GM19395 (cell line): ENCODE results near the gene AP1M1.

ENCODE experiments used
- ATAC-seq: cut with Tn5 transposase; IDR thresholded peaks from one replicate; pipeline ENCODE4 v1.9.1; 2021; ENCODE audit warnings: mild to moderate bottlenecking, moderate library complexity; ENCODE audit not compliant: unreplicated experiment

Gene AP1M1

DNA sequence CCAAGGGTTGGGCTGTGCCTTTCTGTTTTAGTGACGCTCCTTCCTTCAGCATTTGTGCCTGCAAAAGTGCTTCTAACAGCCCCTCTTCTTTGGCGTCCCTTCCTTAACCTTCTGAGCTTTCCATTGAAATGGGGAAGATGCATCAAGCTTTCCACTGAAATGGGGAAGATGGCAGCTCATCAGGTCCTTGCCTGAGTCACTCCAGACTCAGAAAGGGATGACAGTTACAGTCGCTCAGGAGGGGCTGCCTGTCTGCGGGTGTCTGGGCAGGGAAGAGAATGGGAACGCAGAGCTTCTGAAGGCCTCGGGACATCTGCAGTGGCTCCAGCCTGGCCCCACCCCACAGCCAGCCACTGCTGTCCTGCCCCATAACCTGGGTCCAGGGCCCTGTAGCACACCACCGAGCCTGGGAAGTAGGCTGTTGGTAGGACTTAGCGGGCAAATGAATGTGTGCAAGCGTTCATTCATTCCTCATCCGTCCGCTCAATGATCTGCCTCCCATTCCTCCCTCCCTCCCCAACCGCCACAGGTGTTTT is 9.8 kb downstream of the AP1M1 start:
- ATAC-seq = no peak

DNA sequence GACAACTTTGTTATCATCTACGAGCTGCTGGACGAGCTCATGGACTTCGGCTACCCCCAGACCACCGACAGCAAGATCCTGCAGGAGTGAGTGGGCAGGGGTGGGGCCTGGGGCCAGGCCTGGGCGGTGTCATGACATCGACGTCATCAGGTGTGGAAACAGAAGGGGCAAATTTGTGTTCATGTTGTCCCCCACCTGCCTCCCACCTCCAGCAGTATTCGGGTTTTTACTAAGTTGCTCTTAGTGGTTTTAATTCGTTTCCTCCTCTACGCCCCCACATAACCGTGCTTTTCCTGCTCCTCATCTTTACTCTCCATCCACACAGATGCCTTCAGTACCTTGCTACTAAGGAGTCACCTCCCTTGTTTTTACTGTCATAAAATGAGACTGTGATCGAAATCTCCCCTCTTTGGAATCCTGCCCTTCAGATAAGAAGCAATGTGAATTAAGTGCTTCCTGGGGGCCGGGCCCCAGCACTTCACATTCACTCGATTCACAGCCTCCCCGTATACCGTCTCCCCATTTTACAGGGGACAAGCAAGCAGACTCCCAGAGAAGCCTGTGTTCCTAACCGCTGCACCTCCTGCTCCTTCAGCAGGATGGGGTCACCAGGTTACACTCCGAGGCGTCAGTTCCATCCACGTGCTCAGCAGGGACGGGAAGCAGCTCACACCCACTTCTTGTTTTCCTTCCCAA is 10.5 kb downstream of the AP1M1 start:
- ATAC-seq = no peak

DNA sequence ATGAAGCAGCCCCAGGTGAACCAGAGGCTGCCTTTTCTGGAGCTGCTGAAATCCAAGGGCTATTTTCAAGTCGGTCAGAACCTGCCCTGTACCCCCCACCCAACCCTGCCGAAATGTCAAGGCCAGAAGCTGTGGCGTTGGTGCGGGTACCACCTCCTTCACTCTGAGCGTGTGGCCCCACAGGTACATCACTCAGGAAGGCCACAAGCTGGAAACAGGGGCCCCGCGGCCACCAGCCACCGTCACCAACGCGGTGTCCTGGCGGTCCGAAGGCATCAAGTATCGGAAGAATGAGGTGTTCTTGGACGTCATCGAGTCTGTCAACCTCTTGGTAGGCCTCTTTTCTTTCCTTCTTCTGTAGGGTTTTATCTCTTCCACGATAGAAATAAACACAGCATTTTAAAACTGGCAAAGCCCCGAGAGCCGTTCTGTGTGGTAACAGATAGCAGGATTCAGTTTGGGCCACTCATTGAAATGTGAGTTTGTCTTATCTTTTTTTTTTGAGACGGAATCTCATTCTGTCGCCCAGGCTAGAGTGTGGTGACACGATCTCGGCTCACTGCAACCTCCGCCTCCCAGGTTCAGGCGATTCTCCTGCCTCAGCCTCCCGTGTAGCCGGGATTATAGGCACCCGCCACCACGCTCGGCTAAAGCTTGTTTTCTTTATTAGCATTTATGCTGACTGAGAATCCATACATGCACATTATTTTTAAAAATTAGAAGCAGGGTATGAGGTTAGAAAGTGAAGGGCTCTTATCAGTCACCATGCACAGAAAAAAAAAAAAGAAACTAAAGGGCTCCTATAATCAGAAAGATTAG is 11.3 kb downstream of the AP1M1 start:
- no peak for ATAC-seq

DNA sequence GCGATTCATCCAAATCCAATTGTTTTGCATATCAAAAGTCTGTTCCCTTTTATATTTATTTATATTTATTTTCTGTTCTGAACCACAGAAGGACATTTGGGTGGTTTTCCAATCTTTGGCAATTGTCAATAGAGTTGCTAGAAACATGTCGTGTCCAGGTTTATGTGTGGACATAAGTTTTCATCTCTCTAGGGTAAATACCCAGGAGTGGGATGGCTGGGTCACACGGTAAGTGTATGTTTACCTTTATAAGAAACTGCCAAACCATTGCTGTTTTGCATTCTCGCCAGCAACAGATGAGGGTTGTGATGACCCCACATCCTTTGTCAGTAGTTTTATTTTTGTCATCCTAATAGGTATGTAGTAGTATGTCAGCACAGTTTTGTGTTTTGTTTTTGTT is 12.5 kb downstream of the AP1M1 start:
- no peak for ATAC-seq

DNA sequence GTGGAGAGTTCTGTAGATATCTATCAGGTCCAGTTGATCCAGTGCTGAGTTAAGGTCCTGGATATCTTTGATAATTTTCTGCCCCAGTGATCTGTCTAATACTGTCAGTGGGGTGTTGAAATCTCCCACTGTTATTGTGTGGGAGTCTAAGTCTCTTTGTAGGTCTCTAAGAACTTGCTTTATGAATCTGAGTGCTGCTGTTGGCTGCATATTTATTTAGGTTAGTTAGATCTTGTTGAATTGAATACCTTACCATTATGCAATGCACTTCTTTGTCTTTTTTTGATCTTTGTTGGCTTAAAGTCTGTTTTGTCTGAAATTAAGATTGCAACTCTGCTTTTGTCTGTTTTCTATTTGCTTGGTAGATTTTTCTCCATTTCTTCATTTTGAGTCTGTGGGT is 15.4 kb downstream of the AP1M1 start:
- ATAC-seq = no peak

DNA sequence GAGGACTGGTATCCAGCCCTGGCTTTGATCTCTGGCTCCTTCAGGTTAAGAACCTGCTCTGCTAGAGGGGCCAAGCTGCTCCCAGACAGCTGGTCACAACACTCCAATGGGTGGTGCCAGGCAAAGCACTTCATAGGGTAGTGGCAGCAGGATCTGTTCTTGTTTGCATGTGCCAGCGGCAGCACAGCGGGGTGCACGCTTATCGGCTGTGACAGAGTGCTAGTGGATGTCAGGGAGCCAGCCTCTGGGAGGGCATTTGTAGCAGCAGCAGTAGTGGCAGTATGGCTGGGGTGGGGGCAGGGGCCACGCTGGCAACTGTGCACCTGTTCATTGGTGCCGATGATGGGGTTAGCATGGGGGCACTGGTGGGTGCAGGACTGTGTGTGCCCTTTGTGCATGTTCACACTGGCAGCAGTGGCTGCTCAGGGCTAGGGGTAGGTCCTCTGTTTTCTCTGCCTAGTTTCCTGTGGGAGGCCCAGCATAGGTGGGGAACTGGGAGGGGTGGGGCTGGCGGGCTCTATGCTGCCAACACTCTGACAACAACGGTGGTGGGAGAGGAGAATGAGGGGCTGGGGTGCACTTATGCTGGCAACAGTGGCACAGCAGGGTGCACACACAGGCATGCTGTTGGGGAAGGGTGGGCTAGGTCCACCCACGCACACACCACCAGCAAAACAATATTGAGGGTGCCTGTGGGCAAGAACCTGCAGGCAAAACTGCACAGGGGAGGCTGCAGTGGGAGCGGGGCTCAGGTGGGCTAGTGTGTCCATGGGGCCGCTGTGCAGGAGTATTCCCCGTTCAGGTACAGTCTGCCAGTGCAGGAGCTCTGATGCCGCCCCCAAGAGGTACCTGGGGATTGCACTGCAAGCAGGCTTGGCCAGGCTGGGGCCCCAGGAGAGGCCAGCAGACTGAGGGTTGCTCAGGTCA is 19.3 kb downstream of the AP1M1 start:
- ATAC-seq = no peak

DNA sequence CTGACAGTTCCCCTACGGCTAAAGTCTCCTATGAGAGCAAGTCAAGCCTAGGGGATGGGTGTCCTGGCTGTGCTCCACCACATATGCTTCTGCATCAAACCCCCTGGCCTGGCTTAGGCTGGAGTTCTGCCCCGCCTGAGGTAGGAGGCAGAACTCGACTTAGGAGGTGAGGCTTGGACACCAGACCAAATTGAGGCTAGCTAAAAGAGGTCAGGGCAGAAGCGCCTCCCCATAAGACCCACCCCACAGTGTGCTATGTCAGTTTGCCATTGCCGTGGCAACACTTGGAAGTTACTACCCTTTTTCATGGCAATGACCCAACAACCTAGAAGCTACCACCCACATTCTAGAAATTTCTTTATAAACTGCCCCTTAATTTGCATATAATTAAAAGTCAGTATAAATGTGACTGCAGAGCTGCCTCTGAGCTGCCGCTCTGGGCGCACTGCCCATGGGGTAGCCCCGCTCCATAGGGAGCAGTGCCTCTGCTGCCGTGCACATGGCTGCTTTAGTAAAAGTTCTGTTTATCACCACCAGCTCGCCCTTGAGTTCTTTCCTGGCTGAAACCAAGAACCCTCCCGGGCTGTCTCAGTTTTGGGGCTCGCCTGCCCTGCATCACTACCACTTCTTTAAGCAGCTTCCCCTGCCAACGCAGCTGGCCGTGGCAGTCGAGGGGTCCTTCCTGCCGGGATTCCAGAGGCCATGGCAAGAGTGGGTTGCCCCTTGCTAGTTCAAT is 20.2 kb downstream of the AP1M1 start:
- ATAC-seq = no peak

DNA sequence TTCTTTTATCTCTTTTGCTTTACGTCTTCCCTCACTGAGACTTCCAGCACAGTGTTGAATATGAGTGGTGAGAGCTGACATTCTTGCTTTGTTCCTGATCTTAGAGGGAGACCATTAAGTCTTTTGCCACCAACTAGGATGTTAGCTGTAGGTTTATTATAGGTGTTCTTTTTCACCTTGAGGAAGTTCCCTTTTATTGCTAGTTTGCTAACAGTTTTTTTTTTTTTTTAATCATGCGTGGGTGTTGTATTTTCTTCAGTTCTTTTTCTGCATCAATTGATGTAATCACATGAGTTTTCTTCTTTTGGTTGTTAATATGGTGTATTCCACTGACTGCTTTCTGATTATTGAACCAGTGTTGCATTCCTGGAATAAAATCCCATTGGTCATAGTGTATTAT is 21.1 kb downstream of the AP1M1 start:
- ATAC-seq = no peak

DNA sequence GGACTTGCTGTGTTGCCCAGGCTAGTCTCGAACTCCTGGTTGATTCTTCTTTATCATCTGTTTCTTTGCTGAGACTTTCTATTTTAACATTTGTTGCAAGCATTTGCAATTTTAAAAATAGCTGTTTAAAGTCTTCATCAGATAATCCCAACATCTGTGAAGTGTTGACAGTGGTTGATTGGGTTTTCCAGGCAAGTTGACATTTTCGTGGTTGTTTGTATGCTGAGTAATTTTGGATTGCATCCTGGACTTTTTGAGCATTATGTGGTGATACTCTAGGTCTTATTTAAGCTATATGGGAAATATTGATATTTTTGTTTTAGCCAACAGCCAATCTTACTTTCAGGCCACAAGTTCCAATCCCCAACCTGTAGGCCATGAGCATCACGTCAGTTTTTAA is 25.1 kb downstream of the AP1M1 start:
- no peak for ATAC-seq

DNA sequence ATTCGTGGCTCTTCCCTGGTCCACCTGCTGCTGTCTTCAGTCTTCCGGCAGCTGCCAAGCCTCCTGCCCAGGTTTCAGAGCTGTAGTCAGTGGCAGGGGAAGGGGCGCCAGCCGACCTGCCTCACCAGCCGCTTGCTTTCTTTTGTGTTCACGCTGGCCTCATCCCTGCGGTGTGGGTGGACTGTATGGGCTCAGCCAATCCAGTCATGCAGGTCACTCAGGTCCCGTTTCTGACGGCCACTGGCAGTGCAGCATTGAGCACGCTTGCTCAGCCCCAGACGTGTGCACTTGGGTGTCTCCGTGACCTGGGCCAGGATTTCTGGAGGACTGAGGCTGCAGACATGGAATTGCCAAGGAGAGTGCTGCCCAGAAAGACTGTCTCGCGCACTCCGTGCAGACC is 26.0 kb downstream of the AP1M1 start:
- no peak for ATAC-seq

DNA sequence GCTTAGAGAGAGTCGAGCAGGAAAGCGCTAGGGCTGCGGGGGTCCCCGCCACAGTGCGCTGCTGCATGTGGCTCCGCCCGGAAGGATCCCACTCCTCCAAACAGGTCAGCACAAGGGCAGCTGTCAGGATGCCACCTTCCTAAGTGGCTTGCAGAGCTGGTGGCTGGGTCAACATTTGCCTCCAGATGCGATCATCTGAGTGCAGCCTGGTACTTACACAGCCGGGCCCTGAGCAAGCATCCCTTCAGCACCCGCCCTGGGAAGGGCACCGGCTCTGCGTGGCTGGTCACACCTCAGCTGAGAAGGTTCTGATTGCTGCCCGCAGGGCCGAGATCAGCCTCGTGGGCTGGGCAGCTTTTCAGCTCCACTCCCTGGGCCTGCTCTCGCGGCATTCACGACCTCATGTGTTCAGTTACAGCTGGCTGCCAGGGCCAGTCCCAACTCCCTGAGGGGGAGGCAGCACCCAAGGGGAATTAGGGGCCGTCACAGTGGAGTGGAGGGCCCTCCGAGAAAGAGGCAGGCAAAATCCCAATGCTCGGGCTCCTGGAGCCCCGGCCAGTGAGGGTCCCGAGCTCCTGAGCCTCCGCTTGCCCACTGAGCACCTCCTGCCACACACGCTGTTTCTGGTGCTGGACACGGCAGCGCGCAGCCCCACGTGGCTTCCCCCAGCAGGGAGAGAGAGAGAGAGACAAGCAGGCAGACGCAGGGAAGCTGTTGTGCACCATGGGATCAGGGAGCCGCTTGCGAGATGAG is 26.8 kb downstream of the AP1M1 start:
- no peak for ATAC-seq

DNA sequence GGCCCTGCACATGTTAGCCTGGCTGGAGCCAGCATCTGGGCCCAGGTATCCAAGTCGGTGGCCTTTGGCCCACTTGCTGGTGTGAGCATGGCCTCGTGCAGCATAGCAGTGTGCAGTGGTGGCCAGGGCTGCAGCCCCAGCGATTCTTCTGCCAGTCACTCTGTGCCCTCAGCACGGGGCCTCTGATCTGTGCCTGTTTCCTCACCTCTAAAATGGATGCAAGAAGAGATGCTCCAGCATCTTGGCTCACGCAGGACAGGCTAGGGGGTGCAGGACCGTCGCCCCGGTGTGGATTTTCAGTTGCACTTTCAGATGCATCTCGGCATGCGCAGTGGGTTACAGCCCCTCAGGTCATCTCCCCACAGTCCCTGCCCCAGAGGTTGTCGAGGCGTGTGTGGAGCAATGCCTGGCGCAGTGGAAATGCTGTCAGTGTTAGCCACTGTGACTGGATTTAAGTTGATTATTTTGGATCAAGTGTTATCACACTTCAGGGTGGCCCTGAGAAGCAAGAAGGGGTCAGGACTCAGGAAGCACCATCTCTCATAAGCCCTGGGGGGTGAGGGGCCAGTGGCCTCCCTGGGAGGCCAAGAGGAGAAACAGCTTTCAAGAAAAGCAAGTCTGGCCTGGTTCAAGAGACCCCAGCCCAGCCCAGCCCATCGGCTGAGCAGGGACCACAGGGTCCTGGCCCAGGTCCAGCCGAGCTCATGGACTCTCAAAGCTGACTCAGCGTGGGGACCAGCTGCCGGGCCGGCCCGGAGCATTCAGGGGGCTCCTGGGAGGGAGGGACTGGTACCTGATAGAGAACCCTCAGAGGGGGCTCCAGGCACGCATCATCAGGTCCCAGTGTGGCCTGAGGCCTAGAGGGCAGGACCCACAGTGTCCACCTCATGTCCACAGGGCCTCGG is 27.8 kb downstream of the AP1M1 start:
- no peak for ATAC-seq

DNA sequence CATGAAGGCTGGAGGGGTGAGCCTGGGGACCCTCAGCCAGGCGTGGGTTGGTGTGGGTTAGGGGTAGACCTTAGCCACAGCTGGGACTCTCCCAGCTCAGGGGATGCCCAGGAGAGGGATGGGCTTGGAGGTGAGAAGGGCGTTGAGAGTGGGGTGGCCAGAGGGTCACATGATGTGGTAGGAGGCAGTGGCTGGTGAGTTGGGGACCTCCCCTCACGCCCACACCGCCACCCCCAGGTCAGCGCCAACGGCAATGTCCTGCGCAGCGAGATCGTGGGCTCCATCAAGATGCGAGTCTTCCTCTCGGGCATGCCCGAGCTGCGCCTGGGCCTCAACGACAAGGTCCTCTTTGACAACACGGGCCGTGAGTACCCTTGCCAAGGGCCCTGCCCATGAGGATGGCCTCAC is 28.5 kb downstream of the AP1M1 start:
- ATAC-seq = no peak

DNA sequence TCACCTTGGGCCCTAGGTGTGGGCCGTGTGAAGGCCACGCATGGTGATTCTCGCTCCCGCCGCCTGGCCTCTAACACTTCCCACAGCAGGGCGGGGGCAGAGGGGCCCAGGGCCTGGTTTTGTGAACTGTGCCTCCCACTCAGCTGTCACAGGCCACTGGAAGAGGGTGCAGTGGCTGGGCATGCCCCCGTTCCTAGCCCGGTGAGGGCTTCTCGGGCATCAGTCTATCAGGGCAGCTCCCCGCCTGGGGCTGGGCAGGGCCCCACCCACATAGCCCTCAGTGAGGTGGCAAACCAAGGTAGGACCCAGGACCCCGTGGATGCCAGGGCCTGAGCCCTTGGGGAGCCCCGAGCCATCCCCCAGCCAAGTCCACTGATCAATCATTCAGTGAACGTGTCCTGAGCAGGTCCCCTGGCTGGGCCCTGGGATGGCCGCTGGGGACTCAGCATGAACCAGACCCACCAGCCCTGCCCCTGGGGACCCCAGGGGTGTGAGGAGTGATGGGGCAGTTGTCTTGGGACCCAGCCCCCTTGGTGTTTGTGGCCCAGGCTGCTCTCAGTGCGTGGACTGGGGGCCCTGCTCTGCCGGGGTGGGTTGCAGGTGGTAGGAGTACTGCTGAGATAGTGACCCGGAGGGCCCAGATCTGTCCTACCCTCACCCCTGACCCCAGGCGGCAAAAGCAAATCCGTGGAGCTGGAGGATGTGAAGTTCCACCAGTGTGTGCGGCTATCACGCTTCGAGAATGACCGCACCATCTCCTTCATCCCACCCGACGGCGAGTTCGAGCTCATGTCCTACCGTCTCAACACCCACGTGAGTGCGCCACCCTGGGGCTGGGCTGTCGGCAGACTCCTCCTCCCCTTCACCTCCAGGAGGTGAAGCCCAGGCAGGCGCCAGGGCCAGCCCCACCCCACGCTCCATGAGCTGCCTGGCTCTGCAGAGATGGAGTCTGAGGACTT is 29.4 kb downstream of the AP1M1 start:
- ATAC-seq = no peak

DNA sequence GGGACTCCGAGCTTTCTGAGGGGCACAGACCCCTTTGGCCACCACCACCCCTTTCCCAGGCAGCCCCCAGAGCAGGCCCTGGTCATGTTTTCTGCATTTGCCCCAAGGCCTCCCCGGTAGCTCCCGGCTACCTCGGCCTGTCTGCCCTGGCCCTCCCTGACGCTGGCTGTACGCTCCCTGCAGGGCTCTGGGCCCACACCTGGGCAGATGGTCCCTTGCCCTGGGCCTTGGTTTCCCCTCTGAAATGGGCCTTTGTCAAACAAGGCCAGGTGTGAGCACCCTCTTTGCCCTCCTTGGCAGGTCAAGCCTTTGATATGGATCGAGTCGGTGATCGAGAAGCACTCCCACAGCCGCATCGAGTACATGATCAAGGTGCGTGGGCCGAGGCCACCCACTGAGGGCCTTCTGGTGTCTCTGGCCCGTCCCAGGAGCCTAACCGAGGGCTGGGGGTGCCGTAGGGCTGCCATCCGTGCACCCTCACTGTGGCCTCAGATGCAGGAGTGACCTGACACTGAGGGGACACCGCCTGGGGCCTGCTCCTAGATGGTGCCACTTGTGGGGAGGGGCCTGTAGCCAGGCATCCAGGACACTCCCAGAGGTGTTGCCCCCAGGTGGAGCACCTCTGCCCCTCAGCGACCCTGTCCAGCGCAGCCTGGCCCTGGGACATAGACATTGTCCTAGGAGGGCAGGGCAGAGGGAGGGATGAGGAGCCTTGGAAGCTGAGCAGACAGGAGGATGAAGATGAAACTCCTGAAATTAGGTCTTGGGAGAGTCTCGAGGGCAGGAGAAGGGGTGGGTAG is 30.3 kb downstream of the AP1M1 start:
- no peak for ATAC-seq

DNA sequence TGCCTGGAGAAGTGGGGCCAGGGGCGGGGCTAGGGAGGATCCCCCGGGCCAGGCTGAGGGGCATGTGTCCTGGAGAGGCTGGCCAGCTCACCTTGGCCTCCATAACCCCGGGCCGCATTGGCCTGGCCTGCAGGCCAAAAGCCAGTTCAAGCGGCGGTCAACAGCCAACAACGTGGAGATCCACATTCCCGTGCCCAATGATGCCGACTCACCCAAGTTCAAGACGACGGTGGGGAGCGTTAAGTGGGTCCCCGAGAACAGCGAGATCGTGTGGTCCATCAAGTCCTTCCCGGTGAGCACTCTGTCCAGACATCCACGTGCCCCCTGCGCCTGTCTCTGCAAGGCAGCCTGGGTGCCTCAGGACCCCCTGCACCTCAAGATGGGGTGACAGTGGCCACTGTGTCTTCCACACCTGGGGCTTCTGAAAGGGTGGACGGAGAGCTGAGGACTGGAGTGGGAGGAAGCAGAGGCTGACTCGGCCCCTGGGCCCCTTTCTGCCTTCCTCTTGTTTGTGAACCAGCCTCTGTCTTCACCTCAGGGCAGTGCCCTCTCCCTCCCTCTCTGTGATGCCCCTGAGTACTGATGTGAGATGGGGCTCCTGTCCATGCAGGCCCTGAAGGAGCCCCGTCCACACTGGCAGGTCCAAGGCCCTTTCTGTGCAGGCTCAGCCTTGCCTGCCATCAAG is 31.1 kb downstream of the AP1M1 start:
- no peak for ATAC-seq
